Measurements from ENCODE around the gene RASL11B.

The RASL11B gene

GRCh38 chr4:52843351-52843750, 18.8 kb upstream of the RASL11B start:
- DNase-seq (ENCODE audit: low read depth) = no peak

- no peak for DNase-seq (ENCODE audit: low read depth)
These were observed 18.2 kb upstream of the RASL11B start for GRCh38 chr4:52843958-52844357.

DNA sequence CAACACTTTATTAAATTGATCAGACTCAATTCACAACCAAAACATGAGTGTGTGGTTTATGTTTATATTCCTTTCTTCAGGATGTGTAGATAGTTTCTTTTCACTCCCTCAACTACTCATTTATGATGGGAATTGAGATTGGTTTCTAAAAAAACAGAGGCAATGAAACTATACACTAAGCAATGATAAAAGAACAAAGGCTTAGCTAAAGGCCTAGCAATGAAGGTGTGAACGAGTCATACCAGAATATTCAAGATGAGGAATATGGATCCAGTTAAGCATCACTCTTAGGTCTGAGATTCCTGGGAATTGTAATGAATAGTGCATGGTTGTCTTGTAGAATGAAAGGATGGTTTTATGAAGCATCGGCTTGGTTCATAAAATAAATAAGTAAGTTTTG, 17.5 kb upstream of the RASL11B start:
- DNase-seq (ENCODE audit: low read depth) = no peak

- no peak for DNase-seq (ENCODE audit: low read depth)
These were observed 15.6 kb upstream of the RASL11B start for GRCh38 chr4:52846502-52846901.

- DNase-seq (ENCODE audit: low read depth) = no peak
These were observed 13.9 kb upstream of the RASL11B start for GRCh38 chr4:52848254-52848653.

- DNase-seq (ENCODE audit: low read depth) = no peak
These were observed 11.6 kb upstream of the RASL11B start for GRCh38 chr4:52850406-52851124.

GRCh38 chr4:52852041-52852440, 10.1 kb upstream of the RASL11B start:
- DNase-seq (ENCODE audit: low read depth) = no peak

- no peak for DNase-seq (ENCODE audit: low read depth)
These were observed 9.4 kb upstream of the RASL11B start for GRCh38 chr4:52852711-52853110.

DNA sequence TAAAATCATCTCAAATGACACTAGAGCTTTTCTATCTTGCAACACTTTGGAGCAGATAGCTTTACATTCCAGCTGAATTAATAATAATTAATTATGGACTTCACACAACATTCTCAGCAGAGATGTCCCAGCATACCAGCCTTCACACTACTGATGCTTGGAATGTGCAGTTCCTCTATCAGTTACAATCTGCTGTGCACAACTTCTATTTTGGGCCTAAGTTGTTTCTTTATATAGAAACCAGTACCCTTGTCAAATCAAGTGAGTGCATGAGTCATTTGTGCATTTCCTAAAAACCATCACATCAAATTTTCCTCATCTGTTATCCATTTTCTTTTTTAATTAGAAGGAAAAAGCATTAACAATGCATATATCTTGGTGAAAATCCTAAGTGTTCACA, 8.8 kb upstream of the RASL11B start:
- peak; percentile 8 for DNase-seq (ENCODE audit: low read depth)

GRCh38 chr4:52856801-52857200, 5.3 kb upstream of the RASL11B start:
- no peak for DNase-seq (ENCODE audit: low read depth)

GRCh38 chr4:52860361-52860760, 1.8 kb upstream of the RASL11B start:
- no peak for DNase-seq (ENCODE audit: low read depth)

DNA sequence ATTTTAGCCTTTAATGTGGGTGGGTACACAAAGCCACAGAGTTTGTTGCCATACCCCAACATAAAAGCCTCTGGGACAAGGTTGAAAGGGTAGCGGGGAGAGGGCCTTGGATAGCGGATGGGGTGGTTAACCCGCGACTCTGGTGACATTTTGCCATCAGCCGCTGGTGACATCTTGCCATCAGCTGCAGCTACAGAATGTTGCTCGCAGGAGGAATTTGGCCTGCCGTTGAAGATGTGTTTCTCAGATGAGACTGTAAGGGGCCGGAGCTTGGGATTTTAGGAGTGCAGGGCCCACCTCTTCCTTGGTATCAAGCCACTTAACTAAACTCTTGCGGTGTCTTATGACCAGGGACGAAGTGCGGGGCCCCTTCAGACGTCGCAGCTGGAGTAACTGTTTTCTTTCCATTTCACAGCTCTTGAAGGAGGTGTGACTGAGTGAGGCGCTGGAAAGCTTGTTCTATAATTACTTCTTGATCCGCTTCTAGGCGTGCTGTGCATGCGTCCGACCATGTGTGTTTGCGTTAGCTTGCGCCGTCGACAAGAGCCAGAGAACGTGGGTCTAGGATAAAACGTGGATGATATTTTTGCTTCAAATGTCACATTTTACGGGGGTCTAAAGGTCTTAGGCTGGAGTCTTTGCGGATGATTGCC, 820 bp upstream of the RASL11B start:
- DNase-seq (ENCODE audit: low read depth) = no peak

DNA sequence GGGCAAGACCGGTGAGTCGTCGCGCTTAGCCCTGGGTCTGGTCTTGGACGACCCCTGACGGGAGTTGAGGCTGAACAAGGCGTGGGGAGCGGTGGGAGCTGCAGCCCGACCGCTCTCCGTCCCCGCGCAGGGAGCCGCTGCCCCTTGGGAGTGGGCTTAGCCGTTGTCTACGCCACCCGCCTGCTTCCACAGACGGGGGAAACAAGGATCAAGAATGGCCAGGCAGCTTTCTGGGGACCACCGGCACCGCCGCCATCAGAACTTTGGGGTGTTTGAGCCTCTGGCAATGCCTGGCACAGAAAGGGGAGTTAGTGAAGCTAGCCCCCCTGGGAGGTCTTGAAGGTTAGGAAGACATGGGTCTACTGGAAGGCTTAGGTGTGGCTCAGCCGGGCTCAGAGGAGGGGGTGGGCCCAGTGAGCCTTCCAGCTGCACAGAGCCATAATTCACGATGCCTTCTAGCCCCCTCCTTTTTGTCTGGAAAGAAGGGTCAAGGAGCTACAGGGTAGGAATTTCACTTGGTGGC, 583 bp downstream of the RASL11B start:
- DNase-seq (ENCODE audit: low read depth) = no peak

DNA sequence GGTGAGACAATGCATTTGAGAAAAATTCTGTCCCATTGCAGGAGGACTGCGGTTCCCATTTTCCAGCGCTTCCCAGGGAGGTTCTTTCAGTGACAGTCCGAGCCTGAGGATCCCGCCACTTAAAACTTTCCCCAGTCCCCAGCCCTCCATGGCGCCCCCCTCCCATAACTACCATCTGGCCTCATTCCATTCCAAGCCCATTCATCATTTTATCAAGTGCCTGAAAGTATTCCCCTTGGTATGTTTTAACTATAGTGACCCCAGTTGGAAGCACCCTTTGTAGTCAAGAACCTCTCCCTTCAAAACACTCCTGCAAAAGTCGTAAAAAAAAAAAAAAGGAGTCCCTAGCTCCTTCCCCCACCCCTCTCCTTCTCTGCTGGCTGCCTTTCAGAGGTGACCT, 1.2 kb downstream of the RASL11B start:
- DNase-seq (ENCODE audit: low read depth) = no peak

GRCh38 chr4:52864793-52865192, 2.7 kb downstream of the RASL11B start:
- no peak for DNase-seq (ENCODE audit: low read depth)

GRCh38 chr4:52865300-52865699, 3.2 kb downstream of the RASL11B start:
- no peak for DNase-seq (ENCODE audit: low read depth)

DNA sequence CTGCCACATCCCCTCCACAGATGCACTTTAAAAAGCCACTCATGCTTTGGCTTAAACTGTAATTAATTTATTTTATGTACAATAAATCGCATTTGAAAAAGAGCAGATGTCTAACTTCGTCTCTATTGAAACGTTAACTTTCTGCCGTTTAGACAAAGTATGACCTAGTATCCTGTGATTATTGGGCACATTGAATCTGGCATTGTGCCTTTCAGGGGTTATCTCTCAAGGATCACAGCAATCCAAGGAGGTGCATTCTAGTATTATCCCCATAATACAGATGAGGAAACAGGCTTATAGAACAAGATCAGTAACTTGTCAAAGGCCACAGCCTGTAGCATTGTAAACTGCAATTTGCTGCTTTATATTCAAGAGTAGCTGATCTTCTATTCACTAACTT, 4.6 kb downstream of the RASL11B start:
- no peak for DNase-seq (ENCODE audit: low read depth)

DNA sequence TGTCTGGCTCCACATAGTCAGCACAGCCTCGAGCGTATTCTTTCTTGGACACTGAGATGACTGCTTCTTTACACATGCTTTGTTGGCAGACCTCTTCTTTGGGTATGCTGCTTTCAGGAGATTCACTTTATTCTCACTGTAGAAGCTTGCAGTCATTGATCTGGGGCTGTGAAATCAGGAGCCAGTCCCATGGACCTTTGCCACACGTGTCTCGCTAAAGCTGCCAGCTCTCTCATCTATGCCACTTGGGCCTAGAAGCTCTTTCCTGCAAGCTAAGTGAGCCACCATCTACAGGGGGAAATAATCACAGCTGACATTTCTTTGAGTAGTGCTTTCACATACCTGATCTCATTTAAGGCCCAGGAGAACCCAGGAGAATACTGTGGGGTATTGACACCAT, 5.0 kb downstream of the RASL11B start:
- DNase-seq (ENCODE audit: low read depth) = no peak

DNA sequence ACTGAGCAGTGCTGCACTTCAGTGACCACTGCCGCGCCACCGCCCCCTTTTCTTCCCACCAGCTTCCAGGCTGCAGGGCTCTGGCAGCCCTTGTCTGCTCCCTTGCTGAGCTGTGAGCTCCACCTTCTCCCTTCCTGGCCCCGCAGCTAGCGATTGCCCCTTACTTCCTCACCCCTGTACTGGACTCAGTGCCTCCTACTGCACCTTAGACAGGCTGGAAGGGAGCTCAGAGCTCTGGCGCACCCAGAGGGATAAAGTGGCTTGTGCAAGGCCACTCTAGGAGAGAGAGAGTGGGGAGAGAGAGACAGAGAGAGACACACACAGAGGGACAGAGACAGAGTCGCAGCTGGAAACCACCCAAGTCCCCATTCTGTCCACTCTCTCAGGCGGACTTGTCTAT, 6.0 kb downstream of the RASL11B start:
- DNase-seq (ENCODE audit: low read depth) = no peak

- DNase-seq (ENCODE audit: low read depth) = no peak
These were observed 7.1 kb downstream of the RASL11B start for GRCh38 chr4:52869196-52869595.

DNA sequence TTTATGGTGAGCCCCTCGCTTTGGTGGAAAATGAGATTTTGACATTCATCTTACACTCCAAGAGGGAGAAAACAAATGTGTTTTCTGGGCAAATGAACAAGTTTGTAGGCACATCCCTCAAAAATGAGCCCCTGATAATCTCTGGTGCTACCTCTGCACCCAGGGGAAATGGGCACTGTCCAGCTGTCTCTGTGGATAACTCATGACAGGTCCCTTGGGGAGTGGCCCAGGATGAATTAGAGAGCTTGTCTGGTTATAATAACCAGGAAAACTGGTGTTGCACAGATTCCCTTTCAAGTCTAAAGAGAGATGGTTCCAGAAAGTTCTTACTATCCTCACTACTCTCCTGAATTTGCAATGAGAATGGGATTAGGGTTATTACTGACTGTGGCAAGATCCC, 7.5 kb downstream of the RASL11B start:
- DNase-seq (ENCODE audit: low read depth) = no peak

DNA sequence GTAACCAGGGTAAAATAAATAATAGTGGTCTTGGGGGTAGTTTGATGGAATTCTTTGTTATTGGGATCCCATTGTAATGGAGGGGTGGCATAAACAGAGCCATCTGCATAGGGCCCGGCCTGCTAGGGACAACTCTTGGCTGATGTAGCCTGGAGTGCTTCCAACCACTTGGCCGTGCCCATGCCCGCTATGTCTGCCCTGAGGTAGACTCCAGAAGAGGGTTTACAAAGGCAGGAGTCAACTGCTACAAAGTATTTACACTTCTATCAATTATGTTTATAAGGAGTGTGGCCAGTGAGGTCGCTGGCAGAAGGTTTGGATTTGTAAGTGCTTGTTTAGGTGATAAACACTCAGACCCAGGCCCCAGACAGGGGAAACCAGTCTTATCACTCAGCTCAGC, 8.1 kb downstream of the RASL11B start:
- DNase-seq (ENCODE audit: low read depth) = no peak

GRCh38 chr4:52873191-52873590, 11.1 kb downstream of the RASL11B start:
- DNase-seq (ENCODE audit: low read depth) = no peak

DNA sequence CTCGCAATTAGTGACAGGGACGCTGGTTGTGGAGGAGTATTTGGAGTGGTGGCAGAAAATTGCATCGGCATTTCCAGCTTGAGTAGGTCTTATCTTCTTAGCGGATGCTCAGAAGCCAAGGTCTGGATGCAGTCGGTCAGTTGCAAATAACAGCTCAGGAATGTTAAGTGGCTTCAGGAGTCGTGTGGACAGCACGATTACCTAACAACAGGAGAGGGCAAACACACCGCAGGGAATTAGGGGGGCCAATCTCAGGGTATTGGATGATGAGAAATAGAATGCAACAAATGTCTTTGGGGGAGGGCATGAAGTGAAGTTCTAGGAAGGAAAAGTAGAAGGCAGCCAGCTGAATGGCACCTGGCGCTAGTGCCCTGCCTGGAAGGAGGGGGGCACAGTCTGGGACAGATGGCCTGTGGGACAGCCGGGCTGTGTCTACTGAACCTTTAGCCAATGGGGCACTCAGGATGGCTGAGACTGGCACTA, 11.8 kb downstream of the RASL11B start:
- DNase-seq (ENCODE audit: low read depth) = no peak

Measured in HS-5 (cell line).